Measurements from ENCODE around the gene QSOX2.
"Not testable (repeated sequence)": the region's sequence is repeated elsewhere in the genome, so short reads cannot be mapped to it uniquely, and the experiment has no call there.

The QSOX2 gene

DNA sequence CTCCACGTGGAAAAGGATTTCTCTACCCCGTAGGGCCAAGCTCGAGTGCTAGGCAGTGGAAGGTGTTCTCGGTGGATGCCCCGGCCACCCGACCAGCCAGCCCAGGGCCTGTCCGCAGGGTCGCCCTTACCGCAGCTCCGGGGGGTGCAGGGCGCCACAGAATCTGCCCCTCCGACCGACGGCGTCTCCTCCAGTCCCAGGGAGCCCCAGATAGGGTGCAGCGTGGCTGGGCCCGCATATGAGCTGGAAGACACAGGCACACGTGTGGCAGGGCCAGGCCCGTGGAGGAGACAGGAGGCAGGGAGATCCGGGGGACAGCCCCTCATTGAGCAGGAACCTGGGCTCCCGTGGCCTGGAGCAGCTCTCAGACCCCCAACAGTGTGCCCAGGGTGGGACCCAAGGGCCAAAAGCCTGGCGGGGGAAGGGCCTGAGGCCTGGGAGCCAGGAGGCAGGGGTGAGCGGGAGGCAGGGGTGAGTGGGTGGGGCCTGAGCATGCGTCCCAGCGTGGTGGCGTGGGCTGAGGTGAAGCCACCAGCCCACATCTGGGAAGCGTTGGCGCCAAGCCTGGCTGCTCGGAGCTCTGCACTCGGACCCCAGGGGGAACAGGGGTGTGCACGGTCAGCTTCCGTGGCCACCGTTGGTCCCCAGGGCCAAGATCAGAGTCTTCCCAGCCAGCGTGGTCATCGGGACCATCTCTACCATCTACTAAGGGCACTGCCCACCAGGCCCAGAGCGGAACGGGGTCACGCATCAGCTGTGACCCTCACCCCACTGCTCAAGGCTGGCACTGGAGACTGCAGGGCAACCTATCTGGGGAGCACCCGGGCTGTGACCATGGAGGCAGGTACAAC lies 36.0 kb upstream of the QSOX2 start:
- no peak for DNase-seq (ENCODE audit: low spot score)

DNA sequence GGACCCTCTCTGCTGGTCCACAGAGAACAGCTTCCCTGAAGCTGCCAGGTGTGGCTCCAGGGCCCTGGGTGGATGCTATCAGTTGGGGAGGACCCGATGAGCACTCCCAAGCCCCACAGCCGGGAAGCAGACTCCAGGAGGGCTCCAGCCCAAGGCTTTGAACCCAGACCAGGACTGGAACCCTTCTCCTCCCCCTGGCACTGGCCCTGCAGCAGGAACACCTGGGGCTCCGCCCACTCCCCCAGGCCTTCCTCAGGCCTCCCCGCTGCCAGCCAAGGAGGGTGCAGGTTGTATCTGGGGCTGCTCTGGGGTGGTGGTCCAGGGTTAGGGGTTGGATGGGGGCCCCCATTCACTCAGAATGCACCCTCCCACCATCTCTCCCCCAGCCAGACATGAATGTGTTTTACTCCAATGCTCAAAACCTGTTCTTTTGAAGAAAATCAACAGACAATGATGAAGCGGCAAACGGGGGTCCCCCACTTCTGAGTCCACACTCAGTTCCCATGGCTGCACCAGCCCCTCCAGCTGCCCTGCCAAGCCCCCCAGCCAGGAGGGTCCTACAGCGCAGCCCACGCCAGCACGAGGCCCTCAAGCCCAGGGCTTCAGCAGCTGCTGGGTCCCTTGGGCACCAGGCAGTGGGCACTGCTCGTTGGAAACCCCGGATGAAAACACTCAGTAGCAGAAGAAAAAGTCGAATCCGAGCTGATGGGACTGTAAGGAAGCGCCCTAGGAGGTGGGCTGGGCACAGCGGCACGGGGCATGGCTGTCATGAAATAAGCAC lies 35.1 kb upstream of the QSOX2 start:
- DNase-seq (ENCODE audit: low spot score) = no peak

DNA sequence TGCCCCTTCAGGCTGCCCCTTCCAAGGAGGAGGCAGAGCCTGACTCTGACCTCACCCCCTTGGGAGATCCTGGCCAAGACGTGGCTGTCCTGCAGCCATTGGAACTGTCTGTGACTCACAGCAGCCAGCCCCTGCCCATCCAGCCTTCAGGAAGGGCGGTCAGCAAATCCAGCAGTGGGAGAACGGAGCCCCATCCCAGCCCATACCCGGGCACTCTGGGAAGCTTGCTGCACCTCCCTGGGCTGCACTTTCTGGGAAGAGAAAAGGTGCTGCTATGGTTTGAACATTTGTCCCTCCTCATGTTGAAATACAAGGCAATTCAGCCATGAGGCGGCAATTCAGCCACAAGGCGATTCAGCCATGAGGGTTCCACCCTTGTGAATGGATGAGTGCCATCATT lies 33.9 kb upstream of the QSOX2 start:
- DNase-seq (ENCODE audit: low spot score) = no peak

DNA sequence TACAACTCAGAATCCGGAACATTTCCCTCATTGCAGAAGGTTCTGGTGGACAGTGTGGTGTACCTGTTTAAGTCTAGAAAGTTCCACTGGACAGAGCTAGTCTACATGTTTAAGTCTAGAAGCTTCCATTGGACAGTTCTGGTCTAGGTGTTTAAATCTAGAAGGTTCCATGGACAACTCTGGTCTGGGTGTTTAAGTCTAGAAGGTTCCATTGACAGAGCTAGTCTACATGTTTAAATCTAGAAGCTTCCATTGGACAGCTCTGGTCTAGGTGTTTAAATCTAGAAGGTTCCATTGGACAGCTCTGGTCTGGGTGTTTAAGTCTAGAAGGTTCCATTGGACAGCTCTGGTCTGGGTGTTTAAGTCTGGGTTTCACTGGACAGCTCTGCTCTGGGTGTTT lies 33.3 kb upstream of the QSOX2 start:
- no peak for DNase-seq (ENCODE audit: low spot score)

DNA sequence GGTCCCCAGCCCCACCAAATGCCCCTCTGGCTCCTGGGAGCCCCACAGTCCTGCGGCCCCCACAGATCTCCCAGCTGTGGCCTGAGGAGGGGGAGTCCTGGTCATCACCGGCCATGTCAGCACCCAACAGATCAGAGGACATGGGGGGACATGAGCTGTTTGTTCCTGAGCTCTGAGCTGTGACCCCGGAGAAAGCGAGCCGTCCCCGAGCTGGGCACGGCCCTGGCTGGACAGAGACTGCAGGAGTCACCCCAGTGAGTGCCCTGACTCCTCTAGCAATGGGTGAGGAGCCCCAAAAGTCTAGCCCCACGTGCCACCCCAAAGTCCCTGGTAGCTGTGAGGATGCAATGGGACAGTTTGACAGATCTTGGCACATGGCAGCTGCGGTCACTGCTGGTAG lies 32.6 kb upstream of the QSOX2 start:
- no peak for DNase-seq (ENCODE audit: low spot score)

DNA sequence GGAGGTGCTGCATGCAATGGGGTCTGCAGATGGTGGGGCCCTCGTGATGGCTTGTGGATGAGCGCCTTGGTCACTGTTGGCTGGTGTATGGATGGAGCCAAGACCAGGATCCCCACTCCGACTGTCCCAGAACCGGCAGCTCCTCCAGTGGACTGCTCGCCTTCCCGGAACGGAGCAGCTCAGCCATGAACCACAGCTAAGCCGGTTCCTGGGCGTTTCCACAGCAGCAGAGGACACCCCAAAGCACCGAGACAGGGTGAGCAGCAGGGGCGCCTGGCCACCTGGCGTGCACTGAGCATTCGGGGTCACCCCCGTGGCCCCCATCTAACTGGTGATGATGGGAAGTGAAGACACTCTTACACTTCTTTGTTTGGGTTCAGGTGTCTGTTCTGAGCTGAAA lies 32.1 kb upstream of the QSOX2 start:
- DNase-seq (ENCODE audit: low spot score) = no peak

DNA sequence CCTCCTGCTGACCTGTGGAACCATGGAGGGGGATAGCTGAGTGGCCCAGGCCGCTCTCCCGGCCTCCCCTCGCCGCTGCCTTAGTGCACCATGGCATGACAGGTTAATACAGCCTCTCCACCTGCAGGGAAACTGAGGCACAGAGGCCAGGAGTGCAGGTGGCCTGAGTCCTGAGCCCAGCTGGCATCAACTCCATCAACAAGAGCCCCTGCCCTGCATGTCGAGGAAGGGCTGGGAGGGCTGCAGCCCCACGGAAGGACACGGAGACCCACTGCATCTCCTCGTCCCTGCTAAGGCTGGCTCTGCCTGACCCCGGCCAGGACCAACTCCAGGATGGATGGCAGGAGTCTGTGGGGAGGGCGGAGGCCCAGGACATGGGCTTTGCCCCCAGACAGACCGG lies 31.1 kb upstream of the QSOX2 start:
- no peak for DNase-seq (ENCODE audit: low spot score)

DNA sequence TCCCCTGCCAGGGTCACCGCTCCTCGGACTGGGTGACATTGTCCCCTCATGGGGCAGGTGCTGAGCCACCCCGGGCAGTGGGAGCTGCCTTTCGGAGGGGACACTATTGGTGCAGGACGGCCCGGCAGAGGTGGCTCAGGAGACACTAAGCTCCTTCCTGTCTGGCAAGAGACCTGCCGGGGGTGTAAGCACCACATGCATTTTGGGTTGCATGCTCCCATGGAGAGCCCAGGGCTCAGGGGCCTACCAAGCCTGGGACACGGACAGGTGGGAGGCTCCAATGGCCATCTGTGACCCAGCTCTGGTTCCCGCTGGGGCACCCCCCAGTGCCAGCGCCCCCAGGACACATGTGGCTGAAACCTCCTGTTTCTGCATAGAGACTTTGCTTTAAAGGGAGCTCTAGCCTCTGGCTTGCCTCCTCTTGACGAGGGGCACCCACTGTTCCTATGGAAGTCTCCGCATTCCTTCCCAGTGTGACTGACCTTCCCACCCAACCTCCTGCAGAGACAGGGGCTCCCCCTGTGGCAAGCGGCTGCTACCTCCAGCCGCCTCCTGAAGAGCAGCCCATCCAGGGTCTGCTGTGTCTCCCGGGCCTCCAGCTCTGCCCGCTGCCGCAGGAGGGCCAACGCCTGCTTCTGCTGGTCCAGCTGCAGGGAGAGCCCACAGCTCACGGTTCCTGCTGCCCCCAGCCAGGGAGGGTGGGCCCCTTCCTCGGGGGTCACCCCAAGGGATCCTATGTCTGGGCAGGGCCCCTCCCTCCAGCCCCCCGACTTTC lies 30.2 kb upstream of the QSOX2 start:
- DNase-seq (ENCODE audit: low spot score) = no peak

DNA sequence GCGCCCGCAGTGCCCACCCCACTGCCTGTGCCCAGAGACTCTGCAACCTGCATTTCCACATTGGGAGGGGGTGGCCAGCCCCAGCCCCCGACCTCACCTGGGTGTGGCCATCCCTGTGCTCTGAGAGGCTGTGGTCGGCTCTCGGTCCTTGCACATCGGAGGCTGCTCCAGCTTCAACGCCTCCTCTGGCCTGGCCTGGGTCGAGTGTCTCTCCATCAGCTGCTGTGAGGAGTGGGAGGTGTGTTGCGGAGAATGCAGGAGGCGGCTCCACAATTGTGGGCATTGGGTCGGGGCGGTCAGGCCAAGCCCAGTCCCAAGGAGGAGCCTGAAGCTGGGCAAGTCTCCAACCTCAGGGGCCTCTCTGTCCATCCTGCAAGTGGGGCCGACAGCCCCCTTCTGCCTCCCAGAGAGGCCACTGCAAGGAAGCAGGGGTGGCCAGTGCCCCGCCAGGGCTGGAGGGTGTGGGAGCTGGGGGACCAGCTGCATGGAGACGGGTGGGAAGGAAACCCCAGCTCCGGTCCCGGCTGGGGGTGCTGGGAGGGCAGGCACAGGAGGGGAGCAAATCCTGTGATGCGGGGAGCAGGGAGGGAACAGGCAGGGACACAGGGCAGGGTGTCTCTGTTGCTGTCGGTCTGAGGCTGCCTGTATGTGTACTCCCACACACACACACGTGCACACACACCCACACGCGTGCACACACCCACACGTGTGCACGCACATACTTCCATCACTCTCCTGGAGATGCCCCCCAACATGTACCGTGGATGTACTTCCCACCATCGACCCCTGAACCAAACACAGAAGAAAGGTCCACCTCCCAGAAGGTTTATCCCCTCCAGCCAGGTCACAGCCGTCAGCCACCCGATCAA lies 29.4 kb upstream of the QSOX2 start:
- no peak for DNase-seq (ENCODE audit: low spot score)

DNA sequence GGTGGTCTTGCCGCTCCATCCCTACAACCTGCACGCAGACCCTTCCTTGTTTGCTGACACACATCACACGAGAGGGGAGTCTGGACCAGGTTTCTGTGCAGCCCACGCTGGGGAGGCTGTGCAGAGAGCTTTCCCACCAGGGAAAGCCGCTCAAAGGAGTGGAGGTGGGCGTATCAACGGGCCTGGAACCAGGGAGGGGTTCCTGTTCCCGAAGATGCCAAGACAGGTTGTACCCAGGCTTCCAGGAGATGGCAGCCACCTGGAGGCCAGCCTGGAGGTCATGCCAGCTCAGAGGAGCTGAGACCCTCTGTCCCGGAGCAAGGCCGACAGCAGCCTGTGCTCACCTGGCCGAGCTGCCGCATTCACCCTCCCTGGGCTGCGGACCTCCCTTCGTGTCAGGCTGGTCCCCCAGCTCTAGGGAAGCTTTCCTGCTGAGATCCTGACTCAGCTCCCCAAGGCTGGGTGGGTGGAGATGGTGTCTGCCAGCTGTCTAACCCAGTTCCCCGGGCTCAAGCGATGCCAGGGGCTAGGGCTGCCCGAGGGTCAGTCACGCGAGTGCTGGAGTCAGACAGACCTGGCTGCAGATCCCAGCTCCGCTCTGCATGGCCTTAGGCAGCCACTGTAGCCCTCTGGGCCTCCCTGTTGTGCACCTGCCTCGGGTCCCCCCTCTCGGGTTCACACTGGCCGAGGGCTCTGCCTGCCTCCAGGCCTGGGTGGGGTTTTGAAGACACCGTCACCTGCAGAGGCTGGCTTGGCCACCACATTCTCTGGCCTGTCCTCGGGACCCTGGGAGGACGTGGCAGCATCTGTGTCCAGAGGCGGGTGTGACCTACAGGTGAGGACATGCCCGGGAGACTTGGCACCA lies 28.5 kb upstream of the QSOX2 start:
- no peak for DNase-seq (ENCODE audit: low spot score)

DNA sequence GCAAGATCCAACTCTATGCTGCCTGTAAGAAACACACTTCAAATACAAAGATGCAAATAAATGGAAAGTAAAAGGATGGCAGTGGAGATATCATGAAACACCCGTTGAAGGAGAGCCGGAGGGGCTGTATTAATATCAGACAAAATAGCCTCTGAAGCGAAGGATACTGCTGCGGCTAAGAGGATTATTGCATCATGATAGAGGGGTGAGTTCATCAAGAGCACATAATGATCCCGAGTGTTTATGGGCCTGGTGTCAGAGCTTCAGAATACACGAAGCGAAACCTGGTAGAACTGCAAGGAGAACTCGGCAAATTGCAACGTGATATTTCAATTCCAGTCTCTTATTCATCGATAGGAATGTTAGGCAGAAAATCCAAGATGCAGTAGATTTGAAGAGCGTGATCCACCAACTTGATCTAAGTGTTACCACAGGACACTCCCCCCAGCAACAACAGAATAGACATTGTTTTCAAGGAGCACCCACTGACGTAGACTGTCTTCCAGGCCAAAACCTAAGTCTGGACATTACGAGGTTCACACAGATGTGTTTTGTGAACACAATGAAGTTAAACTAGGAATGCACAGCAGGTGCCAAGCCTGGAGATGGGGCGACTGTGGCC lies 27.7 kb upstream of the QSOX2 start:
- no peak for DNase-seq (ENCODE audit: low spot score)

DNA sequence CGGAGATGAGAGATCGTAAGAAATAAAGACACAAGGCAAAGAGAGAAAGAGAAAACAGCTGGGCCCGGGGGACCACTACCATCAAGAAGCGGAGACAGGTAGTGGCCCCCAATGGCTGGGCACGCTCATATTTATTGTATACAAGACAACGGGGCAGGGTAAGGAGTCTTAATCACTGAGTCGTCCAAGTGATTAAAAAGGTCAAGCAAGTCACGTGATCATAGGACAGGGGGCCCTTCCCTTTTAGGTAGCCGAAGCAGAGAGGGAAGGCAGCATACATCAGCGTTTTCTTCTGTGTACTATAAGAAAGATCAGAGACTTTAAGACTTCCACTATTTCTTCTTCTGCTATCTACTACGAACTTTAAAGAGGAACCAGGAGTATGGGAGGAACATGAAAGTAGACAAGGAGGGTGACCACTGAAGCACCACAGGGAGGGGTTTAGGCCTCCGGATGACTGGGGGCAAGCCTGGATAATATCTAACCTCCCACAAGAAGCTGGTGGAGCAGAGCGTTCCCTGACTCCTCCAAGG lies 24.6 kb upstream of the QSOX2 start:
- no peak for DNase-seq (ENCODE audit: low spot score)

DNA sequence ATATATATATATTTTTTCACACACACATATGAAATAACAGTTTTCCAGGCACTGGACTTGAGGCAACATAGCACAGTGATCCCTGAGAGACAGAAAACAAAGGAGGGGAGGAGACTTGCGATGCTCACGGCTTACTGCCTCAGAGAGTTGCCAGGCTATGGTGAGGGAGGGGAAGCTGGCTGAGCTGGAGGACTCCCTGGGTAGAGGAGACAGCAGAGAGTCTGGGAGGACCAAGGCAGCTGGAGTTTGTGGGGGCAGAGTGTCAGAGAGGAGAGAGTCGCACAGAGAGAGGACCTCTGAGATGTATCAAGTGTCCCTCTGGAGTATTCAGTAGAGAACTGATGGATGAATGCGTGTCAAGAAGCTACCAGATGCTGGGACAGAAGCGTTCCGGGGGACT lies 23.1 kb upstream of the QSOX2 start:
- no peak for DNase-seq (ENCODE audit: low spot score)

DNA sequence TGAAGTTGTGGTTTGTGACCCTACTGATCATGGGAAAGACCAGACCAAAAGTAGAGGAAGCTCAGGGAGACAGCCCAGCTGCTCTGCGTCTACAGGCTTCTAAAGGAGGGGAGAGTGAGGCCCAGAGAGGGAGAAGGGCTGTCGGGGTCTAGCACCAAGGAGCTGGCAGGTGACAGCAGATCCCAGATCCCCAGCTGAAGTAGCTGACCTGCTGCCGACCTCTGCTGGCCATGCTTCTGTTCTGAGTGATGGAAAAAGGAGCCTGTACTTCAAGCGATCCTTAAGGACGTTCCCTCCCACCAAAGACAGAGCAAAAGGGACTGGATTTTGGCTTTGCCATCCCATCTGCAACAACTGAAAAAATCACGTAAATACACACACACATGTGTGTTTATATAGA lies 22.7 kb upstream of the QSOX2 start:
- DNase-seq (ENCODE audit: low spot score) = no peak

DNA sequence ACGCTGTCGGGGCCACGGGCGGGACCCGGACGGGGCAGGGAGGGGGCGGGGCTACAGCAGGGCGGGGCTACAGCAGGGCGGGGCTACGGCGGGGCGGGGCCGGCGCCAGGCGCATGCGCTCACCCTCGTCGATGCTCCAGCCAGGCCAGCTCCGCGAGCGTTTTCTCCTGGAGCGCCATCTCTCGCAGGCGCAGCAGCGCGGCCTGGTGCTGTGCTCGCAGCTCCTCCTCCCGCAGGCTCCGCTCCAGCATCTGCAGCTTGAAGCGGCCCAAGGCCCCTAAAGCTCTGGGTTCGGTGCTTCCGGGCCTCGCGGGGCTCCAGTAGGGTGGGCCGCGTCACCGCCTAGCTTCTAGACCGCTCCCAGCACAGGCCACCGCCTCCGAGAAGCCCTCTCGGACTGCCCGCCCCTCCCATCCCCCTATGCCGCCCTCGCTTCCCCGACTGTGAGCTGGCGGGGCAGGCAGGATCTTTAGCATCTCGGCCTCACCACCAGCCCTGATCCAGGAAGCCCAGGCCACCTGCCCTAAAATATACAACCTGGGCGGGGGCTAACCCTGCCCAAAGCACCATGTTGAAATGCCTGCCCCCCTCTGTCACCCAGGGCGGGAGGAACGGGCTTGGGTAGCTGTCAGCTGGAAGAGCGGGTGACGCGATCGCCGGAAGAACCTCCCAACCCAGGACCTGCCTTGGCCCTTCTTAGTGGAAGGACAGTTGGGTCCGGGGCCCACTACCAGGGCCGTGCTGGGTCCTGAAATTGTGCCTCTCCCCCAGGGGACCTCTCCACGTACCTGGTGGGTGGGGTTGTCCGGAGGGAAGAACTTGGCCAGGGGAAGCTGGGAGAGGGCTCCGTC lies 21.9 kb upstream of the QSOX2 start:
- peak; percentile 99 for DNase-seq (ENCODE audit: low spot score)

DNA sequence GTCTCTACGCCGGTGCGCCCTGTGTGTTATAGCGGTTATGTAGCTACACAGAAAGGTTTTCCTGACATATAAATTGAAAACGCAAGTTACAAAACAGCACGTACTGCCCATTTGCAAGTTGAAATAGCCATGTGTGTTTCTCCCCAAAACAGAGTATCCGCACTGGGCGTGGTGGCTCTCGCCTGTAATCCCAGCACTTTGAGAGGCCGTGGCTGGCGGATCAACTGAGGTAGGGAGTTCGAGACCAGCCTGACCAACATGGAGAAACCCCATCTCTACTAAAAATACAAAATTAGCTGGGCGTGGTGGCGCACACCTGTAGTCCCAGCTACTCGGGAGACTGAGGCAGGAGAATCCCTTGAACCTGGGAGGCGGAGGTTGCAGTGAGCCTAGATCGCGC lies 21.0 kb upstream of the QSOX2 start:
- not testable (repeated sequence) for DNase-seq (ENCODE audit: low spot score)

DNA sequence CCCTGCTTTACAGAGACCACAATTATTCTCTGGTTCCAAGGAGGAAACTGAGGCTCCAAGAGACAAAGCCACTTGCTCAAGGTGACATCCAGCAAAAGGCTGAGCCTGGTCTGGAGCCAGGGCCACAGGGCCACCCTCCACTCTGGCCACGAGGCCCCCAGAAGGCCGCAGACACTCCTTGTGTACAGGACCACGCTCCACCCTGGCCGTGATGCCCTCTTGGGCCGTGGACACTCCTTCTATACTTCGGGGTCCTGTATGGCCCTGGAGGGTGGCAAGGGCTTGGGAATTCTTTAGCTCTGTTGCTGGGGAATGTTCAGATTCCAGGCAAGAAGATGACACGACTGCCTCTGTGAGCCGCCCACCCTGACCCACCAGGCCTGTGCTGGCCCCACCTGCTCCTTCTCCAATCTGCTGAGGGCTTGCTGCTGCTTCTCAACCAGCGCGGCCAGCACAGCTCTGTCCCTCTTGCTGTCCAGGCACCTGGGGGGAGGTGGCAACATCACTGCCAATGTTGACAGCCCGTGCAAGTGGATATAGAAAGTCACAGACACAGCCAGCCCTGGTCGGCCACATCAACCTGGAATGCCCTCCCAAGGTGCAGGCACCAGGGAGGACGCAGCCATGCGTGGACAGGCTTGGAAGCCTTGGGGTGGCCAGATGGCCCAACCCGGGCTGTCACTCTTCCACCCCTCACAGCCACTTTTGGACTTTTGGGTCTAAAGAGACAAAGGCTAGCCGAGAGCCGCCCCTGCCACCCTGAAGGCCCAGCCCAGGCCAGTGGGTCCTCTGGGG lies 20.1 kb upstream of the QSOX2 start:
- DNase-seq (ENCODE audit: low spot score) = no peak

All from AG08395 (cell line).